ENCODE measurements around the gene CNTLN. TPM values are rescaled to one million over a fixed set of nuclear protein-coding genes. Genes with fewer than 3 reads are reported as not detected.

The CNTLN gene
- total RNA-seq, 2 donors from 2014 or later: 2.4 to 2.6 TPM

DNA sequence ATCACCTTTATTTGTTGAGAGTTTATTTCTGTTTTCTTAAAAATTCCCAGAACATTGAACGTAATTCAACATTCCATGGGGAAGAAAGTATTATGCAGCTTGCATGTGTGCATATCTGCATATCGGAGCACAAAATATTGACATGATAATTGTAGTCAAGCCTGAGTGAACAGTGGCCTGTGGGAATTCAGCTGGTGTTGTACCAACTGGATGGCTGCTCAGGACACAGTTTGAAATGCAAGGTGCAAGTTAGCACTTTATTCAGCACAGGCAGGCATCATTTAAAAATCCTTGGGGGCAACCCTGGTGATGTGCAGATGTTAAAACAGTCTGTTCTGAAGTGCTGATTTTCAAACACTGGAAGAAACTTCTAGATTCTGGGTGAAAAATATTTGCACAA lies 82.4 kb downstream of the CNTLN start:
- Histone ChIP-seq H3K27ac (no peak overlapping the region), H3K4me3 (no peak overlapping the region), H3K4me1 (no peaks in the 10 kb centered on the region), H3K9me3 (no peaks in the 10 kb centered on the region), H3K36me3 (no peaks in the 10 kb centered on the region), H3K27me3 (no peaks in the 10 kb centered on the region), H3K9ac (ENCODE audit: low read depth in 2 of 2, low read length in 2 of 2) (no peak overlapping the region)
- TF ChIP-seq, protein P1, sequence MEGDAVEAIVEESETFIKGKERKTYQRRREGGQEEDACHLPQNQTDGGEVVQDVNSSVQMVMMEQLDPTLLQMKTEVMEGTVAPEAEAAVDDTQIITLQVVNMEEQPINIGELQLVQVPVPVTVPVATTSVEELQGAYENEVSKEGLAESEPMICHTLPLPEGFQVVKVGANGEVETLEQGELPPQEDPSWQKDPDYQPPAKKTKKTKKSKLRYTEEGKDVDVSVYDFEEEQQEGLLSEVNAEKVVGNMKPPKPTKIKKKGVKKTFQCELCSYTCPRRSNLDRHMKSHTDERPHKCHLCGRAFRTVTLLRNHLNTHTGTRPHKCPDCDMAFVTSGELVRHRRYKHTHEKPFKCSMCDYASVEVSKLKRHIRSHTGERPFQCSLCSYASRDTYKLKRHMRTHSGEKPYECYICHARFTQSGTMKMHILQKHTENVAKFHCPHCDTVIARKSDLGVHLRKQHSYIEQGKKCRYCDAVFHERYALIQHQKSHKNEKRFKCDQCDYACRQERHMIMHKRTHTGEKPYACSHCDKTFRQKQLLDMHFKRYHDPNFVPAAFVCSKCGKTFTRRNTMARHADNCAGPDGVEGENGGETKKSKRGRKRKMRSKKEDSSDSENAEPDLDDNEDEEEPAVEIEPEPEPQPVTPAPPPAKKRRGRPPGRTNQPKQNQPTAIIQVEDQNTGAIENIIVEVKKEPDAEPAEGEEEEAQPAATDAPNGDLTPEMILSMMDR (IDR thresholded peaks at IDR 0.05): no peak
- intact Hi-C loops (cut with DNase I): no loop called here
- no peak for DNase-seq

DNA sequence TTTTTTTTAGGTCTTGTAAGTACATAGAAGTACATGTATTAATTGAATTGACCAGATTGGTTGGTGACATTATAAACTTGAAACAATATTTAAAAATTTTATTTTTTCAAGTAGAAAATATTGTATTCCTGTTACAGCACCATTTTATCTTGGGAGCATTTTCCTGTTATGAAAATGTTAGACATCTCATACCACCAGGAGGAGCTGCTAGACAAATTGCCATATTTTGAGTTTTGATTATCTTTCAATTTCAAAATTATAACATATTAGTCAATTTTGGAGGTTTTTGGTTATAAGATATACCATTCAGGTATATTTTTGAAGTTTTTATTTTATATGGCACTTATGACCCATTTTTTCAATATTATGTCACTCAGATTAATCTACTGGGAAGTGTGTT lies 84.4 kb downstream of the CNTLN start:
- no peak overlapping the region for H3K9ac ChIP-seq (ENCODE audit: low read depth in 2 of 2, low read length in 2 of 2)
- no peaks in the 10 kb centered on the region for H3K9me3 ChIP-seq
- H3K4me1 ChIP-seq: no peaks in the 10 kb centered on the region
- no peak overlapping the region for H3K4me3 ChIP-seq
- intact Hi-C loops (cut with DNase I): no loop called here
- DNase-seq: no peak
- no peak overlapping the region for H3K27ac ChIP-seq
- H3K36me3 ChIP-seq: no peaks in the 10 kb centered on the region
- H3K27me3 ChIP-seq: no peaks in the 10 kb centered on the region
- TF ChIP-seq, protein P1 (IDR thresholded peaks at IDR 0.05): no peak

DNA sequence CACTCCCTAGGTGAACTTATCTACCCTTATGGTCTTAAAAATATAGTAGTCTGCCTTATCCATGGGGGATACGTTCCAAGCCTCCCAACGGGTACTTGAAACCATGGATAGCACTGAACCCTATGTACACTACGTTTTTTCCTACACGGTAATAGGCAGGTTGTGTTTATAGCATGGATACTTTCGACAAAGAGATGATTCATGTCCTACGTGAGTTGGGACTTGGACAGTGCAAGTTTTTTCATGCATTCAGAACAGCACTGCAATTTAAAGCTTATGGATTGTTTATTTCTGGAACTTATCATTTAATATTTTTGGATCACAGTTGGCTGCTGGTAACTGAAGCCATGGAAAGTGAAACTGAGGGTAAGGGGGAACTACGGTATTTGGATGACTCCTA lies 88.1 kb downstream of the CNTLN start:
- TF ChIP-seq, protein P1 (IDR thresholded peaks at IDR 0.05): no peak
- intact Hi-C loops (cut with DNase I): no loop called here
- Histone ChIP-seq H3K36me3 (no peaks in the 10 kb centered on the region), H3K27ac (no peak overlapping the region), H3K4me1 (no peaks in the 10 kb centered on the region), H3K27me3 (no peaks in the 10 kb centered on the region), H3K9me3 (no peaks in the 10 kb centered on the region), H3K9ac (ENCODE audit: low read depth in 2 of 2, low read length in 2 of 2) (no peak overlapping the region), H3K4me3 (no peak overlapping the region)
- no peak for DNase-seq

DNA sequence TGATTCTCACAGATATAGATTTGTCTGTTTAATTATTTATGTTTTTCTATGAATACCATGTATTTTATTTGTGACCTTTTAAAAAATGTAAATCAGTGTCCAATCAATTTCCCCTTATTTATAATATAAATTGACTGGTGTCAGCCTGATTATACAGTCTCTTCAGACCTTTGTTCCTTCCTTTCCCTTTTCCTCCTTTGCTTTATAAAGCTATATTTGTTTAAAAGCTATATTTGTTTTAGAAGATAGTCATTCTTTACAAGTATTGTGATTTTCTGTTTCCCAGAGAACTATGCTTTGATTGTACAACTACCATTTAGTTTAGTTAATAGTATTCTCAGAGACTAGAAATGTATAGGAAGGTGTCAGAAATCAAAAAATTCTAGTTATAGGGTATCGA lies 90.6 kb downstream of the CNTLN start:
- Histone ChIP-seq H3K4me3 (no peak overlapping the region), H3K4me1 (no peaks in the 10 kb centered on the region), H3K9ac (ENCODE audit: low read depth in 2 of 2, low read length in 2 of 2) (no peak overlapping the region), H3K27me3 (no peaks in the 10 kb centered on the region), H3K27ac (no peak overlapping the region), H3K9me3 (no peaks in the 10 kb centered on the region), H3K36me3 (no peaks in the 10 kb centered on the region)
- intact Hi-C loops (cut with DNase I): no loop called here
- TF ChIP-seq, protein P1 (IDR thresholded peaks at IDR 0.05): no peak
- no peak for DNase-seq

DNA sequence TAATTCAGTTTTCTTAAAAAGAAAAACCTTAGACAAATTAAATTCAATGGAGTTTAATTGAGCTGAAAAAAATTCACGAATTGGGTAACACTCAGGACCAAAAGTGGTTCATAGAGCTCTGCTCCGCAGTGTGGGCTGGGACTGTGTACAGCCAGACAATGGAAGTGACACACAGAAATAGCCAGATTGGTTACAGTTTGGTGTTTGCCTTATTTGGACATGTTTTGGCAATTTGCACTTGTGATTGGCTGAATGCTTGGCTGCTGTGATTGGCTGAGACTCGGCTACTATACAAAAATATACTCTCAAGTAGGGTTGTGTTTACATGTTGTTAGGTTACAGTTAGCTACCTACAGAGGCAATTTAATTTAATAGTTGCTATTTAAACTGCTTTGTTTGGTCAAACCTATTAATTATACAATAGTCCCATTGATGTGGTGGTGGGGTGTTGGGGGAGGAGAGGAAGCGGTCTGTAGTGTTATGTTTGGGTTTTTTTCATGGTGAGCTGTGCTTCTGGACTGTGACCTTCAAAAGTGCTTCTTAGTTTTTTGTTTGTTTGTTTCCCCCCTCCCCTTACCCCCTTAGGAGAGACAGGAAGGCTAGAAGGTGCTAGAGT lies 95.2 kb downstream of the CNTLN start:
- Histone ChIP-seq H3K9me3 (no peaks in the 10 kb centered on the region), H3K36me3 (no peaks in the 10 kb centered on the region), H3K4me3 (no peak overlapping the region), H3K9ac (ENCODE audit: low read depth in 2 of 2, low read length in 2 of 2) (no peak overlapping the region), H3K27ac (no peak overlapping the region), H3K4me1 (no peaks in the 10 kb centered on the region), H3K27me3 (no peaks in the 10 kb centered on the region)
- TF ChIP-seq, protein P1 (IDR thresholded peaks at IDR 0.05): no peak
- intact Hi-C loops (cut with DNase I): no loop called here
- DNase-seq: no peak

Measured in colonic mucosa (tissue), 4 donors.